Amygdala (tissue), 56 donors: Measurements from ENCODE around the gene GLIS2.
A peak's percentile ranks its signal among the peaks of the same experiment; 100 is the strongest.

Experiments
- DNase-seq, 56 donors: peaks; one replicate each; lab custom pipeline; 2025; lab: John Stamatoyannopoulos, UW

Gene GLIS2

DNA sequence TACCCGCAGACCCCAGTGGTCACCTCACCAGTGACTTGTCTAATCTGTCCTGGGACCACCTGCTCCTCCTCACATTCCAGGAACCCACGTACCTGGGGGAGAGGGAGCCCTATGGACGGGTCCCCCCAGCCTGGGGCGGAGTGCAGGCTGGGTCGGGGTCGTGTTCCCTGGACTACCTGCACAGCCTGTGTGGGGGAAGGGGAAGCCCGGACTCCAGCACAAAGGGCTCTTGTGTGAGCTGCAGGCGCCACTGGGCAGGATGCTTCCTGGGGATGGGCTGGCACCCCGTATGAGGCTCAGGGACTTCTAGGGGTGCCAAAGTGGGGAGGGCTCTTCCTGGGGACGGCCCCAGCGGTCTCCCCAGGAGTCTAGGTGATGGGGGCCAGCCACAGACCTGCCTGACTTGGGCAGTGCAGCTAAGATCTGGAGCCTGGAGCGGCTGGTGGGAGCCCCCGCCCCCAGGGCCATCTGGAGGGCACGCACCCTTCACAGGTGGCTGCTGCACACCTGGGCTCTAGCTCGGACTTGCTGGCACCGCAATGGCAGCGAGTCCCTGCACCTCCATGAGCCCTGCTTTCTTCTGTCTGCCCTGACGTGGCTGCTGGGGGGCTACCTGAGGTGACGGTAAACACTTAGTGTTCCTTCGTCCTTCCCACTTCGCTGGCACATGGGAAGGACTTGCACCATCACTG, 63.3 kb downstream of the GLIS2 start:
- DNase-seq, result no peak

DNA sequence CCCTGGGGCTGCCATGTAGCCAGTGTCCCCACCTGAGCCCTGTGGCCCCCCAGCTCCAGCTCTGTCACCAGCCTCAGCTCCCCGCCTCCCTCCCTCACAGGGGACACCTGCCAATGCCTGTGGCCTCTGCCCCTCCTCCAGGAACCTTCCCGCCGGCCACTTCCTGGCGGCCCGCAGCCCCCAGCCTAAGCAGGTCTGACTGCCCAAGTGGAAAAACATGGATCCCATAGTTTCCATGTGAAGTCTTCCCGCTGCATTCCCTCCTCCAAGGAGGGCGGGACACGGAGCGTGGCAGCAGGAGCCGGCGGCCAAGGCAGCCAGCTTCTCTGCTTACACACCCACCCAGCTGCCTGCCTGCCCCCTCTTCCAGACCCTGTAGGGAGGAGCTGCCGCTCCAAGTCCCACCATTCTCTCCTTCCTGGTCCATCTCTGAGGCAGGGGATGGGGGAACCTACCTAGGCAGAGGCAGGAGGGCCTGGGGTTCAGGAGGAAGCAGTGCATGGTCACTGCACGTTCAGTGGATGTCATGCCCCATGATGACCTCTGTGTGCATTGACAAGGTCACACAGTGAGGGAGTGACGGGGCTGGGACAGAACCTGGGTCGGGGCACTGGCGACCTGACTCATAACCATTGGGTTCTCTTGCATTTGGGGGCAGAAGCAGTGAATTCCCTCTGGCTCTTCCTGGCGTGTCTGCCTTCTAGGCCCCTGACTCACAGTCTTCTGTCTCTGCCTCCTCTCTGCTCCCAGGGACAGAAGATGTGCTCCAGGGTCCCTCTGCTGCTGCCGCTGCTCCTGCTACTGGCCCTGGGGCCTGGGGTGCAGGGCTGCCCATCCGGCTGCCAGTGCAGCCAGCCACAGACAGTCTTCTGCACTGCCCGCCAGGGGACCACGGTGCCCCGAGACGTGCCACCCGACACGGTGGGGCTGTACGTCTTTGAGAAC, 64.5 kb downstream of the GLIS2 start:
- DNase-seq, result no peak

DNA sequence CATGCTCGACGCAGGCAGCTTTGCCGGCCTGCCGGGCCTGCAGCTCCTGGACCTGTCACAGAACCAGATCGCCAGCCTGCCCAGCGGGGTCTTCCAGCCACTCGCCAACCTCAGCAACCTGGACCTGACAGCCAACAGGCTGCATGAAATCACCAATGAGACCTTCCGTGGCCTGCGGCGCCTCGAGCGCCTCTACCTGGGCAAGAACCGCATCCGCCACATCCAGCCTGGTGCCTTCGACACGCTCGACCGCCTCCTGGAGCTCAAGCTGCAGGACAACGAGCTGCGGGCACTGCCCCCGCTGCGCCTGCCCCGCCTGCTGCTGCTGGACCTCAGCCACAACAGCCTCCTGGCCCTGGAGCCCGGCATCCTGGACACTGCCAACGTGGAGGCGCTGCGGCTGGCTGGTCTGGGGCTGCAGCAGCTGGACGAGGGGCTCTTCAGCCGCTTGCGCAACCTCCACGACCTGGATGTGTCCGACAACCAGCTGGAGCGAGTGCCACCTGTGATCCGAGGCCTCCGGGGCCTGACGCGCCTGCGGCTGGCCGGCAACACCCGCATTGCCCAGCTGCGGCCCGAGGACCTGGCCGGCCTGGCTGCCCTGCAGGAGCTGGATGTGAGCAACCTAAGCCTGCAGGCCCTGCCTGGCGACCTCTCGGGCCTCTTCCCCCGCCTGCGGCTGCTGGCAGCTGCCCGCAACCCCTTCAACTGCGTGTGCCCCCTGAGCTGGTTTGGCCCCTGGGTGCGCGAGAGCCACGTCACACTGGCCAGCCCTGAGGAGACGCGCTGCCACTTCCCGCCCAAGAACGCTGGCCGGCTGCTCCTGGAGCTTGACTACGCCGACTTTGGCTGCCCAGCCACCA, 65.4 kb downstream of the GLIS2 start:
- DNase-seq, result peak in 33 of 56 donors; percentile 13 to 70 (median 44)

DNA sequence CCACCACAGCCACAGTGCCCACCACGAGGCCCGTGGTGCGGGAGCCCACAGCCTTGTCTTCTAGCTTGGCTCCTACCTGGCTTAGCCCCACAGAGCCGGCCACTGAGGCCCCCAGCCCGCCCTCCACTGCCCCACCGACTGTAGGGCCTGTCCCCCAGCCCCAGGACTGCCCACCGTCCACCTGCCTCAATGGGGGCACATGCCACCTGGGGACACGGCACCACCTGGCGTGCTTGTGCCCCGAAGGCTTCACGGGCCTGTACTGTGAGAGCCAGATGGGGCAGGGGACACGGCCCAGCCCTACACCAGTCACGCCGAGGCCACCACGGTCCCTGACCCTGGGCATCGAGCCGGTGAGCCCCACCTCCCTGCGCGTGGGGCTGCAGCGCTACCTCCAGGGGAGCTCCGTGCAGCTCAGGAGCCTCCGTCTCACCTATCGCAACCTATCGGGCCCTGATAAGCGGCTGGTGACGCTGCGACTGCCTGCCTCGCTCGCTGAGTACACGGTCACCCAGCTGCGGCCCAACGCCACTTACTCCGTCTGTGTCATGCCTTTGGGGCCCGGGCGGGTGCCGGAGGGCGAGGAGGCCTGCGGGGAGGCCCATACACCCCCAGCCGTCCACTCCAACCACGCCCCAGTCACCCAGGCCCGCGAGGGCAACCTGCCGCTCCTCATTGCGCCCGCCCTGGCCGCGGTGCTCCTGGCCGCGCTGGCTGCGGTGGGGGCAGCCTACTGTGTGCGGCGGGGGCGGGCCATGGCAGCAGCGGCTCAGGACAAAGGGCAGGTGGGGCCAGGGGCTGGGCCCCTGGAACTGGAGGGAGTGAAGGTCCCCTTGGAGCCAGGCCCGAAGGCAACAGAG, 66.3 kb downstream of the GLIS2 start:
- no peak for DNase-seq

DNA sequence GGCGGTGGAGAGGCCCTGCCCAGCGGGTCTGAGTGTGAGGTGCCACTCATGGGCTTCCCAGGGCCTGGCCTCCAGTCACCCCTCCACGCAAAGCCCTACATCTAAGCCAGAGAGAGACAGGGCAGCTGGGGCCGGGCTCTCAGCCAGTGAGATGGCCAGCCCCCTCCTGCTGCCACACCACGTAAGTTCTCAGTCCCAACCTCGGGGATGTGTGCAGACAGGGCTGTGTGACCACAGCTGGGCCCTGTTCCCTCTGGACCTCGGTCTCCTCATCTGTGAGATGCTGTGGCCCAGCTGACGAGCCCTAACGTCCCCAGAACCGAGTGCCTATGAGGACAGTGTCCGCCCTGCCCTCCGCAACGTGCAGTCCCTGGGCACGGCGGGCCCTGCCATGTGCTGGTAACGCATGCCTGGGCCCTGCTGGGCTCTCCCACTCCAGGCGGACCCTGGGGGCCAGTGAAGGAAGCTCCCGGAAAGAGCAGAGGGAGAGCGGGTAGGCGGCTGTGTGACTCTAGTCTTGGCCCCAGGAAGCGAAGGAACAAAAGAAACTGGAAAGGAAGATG, 67.0 kb downstream of the GLIS2 start:
- no peak for DNase-seq

DNA sequence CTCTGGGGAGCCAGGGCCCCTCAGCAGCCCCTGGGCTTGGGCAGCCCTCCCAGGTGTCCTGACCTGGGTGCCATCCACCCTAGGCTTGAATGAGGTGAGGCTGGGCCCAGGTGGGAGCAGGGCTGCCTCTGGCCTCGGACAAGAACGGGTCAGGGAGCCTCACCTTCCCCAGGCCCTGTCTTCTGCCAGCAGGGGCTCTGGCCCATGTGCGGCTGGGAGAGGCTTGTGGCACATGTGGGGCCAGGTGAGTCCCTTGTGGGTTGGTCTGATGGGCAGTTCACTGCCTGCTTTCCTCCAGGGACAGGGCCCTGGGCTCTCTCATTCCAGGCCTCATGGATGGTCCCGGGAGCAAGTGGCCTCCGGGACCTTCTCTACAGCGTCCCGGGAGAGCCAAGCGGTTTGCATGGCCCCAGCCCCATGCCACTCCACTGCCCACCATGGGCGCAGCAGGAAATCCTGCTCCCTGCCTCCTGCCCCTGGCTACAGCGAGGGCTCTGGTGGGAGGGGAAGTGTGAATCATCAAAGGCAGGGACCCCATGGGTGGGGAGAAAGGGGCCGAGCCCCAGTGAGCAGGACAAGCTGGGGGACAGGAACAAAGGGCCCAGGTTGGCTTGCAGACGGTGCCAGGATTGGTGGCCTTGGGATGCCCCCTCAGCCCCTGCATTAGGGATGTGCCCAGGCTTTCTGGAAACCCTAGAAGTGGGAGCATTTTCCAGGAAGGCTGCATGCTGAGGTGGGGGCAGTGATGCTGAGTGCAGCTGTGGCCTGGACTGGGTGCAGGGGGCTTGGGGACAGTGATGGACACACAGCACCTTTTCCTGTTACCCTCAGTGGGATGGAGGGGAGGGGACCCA, 68.0 kb downstream of the GLIS2 start:
- DNase-seq, result no peak

DNA sequence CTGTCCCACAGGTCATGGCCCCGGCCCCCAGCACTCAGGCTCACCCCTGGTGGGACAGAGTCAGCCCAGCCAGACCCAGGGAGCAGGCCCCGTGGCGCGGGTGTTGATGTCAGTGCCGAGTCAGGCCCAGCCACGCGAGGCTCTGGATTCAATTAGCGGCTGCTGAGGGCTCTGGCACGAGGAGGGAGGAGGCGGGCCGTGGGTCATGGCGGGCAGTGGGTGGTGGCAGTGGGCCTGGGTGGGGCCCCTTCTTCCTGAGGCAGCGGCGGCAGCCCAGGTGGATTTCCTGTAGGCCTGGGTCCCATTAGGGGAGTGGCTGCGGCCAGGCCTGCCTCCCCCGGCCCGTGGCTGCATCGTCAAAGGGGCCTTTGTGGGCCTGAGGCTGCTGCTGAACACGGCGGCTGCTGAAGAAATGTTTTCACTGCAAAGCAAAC, 68.7 kb downstream of the GLIS2 start:
- peak in 1 of 56 donors; percentile 23 for DNase-seq

DNA sequence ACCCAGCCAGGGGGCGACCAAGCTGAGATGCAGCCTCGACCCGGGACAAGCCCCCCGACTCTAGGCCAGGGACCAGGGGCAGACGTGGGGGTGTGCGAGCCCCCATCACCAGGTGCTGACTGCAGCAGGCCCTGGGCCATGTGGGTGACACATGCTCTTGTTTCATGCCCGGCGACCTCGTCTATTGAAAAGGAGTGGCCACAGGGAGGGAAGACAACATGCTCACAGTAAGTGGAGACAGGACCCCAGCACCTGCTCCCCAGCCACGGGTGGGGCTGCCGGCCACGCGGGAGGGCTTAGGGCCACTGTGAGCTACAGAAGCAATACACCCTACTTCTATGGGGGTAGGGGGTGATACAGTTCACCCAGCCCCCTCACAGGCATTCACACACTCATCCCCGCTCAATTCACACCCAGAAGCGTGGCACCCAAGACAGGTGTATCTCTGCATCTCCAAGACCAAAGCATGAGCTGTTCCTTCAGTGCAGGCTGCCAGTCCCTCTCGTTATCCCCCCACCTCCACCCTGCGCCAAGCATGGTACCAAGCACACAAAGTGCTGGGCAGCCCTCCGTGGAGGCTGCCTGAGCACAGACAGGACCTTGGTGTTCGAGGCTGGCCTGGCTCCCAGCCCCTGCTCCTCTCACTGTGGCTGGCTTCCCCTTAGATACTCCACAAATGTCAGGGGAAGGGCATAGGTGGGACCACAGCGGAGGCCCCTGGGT, 69.4 kb downstream of the GLIS2 start:
- no peak for DNase-seq

DNA sequence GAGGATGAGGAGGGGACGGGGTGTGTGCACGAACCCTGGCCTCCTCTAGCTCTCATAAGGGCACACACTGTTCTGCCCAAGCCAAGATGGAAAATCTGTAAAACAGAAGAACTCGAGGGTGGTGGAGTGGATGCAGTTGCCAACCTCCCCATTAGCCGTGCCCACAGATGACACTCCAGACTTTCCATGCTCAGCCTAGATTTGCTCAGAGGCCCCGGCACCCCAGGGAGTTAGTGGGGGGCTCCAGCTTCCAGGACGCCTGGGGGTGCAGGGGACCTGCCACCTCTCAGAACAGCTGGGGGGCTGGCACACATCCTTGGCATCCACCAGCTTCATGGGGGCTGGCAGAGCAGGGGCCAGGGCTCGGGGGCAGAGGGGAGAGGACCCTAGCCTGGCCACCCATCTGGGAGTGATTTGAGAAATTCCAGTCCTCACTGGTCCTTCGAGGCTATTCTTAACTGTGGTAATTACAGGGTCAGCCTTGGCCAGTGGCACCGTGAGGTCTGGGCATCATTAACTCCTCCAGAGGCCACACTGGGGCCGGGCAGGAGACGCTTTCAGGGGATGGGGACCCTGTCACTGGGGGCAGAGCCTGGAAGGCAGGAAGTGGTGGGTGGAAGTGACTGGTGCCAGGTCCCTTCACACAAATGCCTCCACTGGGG, 70.1 kb downstream of the GLIS2 start:
- no peak for DNase-seq

DNA sequence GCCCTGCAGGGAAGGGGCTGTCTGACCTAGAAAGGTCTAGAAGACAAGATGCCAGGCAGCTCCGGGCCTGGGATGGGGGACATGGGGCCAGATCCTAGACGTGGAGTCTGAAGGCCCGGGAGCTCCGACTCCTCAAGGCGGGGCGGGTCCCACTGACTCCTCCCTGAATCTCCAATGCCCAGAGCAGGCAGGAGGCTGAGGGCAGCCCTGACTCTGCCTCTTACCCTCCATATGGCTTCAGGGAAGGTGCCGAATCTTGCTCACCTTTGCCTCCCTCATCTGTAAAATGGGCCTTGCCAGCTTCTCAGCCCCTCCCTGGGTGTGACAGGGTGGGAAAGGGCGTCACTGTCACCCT, 70.6 kb downstream of the GLIS2 start:
- DNase-seq, result no peak

DNA sequence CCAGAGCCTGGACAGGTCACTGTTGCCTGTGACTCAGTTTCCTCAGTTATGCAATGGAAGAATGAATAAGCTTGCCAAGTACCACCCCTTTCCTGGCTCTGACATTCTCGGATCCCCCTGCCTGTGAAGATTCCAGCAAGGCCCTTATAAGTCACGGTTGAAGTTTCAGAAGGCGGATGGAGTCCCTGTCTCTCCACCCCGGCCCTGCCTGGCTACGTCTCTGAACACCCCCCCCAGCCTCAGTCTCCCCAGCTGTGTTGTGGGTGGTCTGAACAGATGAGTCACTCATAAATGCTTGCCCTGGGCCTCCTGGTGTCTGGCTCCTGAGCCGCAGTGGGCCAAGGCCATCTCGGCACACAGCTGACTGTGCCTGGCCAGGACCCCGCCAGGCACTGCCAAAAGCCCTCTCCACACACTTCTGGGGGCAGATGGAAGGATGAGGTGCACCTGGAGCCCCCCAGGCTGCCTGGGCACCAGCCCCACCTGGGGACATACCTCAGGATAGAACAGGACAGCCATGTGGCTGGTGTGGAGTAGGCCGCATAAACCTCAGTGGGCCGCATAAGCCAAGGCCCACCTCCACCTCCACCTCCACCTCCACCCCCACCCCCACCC, 71.2 kb downstream of the GLIS2 start:
- no peak for DNase-seq

DNA sequence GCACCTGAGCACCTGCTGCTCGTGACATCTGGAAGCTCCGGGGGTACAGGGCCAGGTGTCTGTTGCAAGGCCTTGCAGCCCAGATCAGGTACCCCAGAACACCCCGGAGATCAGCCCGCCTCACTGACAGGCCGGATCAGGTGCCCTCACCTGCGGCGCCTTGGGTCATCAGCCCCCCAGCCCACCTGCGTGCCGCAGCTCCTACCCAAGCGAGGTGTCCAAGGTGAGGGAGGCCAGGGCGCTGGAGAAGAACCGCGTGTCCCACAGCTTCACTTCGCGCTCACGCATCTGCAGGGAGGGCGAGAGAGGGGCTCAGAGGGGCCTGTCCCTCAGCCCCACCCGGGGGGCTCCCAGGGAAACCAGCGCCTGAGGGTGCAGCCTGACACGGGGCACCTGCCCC, 71.9 kb downstream of the GLIS2 start:
- DNase-seq, result no peak

DNA sequence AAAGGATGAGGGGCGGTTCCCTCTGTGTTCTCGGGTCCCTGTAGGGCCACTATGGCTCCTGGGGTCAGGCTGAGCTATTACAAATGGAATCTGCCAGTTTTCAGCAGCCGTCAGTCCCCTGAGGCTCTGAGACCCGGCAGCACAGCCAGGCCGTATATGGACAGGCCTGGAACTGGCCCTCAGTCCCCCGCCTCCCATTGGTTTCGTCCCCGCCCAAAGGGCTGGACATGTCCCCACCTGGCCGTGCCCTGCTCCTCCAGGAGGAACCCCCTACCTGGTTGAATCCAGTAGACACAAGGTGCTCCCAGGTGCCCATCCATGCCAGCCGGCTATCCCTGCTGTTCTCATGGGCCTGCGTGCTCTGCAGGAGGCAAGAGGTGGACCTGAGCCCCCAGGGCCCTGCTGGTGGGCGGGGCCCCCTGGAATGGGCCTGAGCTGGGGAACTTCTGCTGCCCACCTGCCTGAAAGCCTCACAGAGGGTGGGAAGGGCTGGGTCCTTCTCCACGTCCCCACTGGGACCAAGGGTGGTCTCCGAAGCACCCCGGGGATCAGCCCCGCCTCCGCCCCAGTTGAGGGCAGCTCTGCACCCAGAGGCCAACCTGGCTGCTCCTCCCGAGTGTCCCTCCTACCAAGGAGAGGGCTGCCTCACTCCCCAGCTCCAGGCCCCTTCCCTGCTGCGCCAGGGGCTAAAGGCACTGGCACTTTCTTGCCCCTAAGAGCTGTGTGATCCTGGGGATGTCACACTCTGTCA, 72.6 kb downstream of the GLIS2 start:
- no peak for DNase-seq
